Neural cell (in vitro differentiated cells): ENCODE results near the gene ACTRT3. TPM values are rescaled to one million over a fixed set of nuclear protein-coding genes. Genes with fewer than 3 reads are reported as not detected.
"Not testable (repeated sequence)": the region's sequence is repeated elsewhere in the genome, so short reads cannot be mapped to it uniquely, and the experiment has no call there.

Source experiments
- H2AFZ ChIP-seq: fragments of 200-600, 300-800 bp; sonication (generic), shearing (Covaris generic); 2 replicates; pipeline ENCODE4 v1.6.0; 2014; ENCODE audit warnings: low read depth, mild to moderate bottlenecking, antibody characterized with exemption, low read length, moderate library complexity
- H3F3A ChIP-seq: fragments of 200-600 bp; shearing (Covaris generic); 2 replicates; pipeline ENCODE4 v1.6.1; 2016; ENCODE audit warnings: mild to moderate bottlenecking, moderate library complexity, mixed read lengths, antibody characterized with exemption, low read length; ENCODE audit not compliant: insufficient read depth, poor library complexity, severe bottlenecking
- H3K27ac ChIP-seq: fragments of 200-600, 300-800 bp; sonication (generic), shearing (Covaris generic); 2 replicates; pipeline ENCODE4 v1.5.1; 2014; ENCODE audit warnings: mild to moderate bottlenecking, low read length, moderate library complexity
- H3K27me3 ChIP-seq: fragments of 300-800, 200-600 bp; sonication (generic), shearing (Covaris generic); 2 replicates; pipeline ENCODE4 v1.6.0; 2014; ENCODE audit warnings: mild to moderate bottlenecking, low read depth, low read length, moderate library complexity; ENCODE audit not compliant: insufficient read depth
- H3K36me3 ChIP-seq: fragments of 300-800, 200-600 bp; sonication (generic), shearing (Covaris generic); 2 replicates; pipeline ENCODE4 v1.5.1; 2014; ENCODE audit warnings: mild to moderate bottlenecking, antibody characterized with exemption, low read length, moderate library complexity; ENCODE audit not compliant: insufficient read depth
- H3K4me2 ChIP-seq: fragments of 300-800, 200-600 bp; sonication (generic), shearing (Covaris generic); 2 replicates; pipeline ENCODE4 v1.6.0; 2014; ENCODE audit warnings: mild to moderate bottlenecking, low read length
- H3K4me3 ChIP-seq: fragments of 300-800, 200-600 bp; sonication (generic), shearing (Covaris generic); 2 replicates; pipeline ENCODE4 v1.5.1; 2014; ENCODE audit warnings: mild to moderate bottlenecking, low read length, moderate library complexity
- H3K79me2 ChIP-seq: fragments of 200-600 bp; shearing (Covaris generic); replicated peaks from 2 replicates; pipeline ENCODE4 v1.6.0; 2014; ENCODE audit warnings: mild to moderate bottlenecking, low read length, moderate library complexity; ENCODE audit not compliant: insufficient read depth
- H3K9ac ChIP-seq: fragments of 300-800, 200-600 bp; sonication (generic), shearing (Covaris generic); 2 replicates; pipeline ENCODE4 v1.6.1; 2016; ENCODE audit warnings: mild to moderate bottlenecking, low read length, mixed read lengths
- H3K9me2 ChIP-seq: fragments of 200-600 bp; shearing (Covaris generic); 2 replicates; pipeline ENCODE4 v1.6.1; 2016; ENCODE audit warnings: mild to moderate bottlenecking, low read length, mixed read lengths; ENCODE audit not compliant: insufficient read depth
- H3K9me3 ChIP-seq: fragments of 200-600, 300-800 bp; sonication (generic), shearing (Covaris generic); 2 replicates; pipeline ENCODE4 v1.6.1; 2016; ENCODE audit warnings: mild to moderate bottlenecking, mixed run types, low read length, moderate library complexity, mixed read lengths
- H4K20me1 ChIP-seq: fragments of 200-600 bp; shearing (Covaris generic); 2 replicates; pipeline ENCODE4 v1.6.1; 2016; ENCODE audit warnings: mild to moderate bottlenecking, mixed run types; ENCODE audit not compliant: insufficient read depth
- EP300 ChIP-seq: fragments of 450-650 bp; conservative IDR thresholded peaks from 2 replicates; pipeline ENCODE4 v1.6.1; 2014; ENCODE audit warnings: antibody characterized with exemption, mild to moderate bottlenecking, moderate library complexity; ENCODE audit not compliant: poor library complexity, severe bottlenecking
- EZH2 ChIP-seq: fragments of 200-600, 300-800 bp; shearing (Covaris generic), sonication (generic); IDR thresholded peaks from 2 replicates; pipeline ENCODE4 v1.6.1; 2014; ENCODE audit warnings: antibody characterized with exemption, low read length, borderline replicate concordance, mild to moderate bottlenecking; ENCODE audit not compliant: insufficient read depth, poor library complexity, severe bottlenecking
- MXI1 ChIP-seq: fragments of 450-650 bp; conservative IDR thresholded peaks from 2 replicates; pipeline ENCODE4 v1.6.1; 2014; ENCODE audit warnings: antibody characterized with exemption, mild to moderate bottlenecking; ENCODE audit not compliant: poor library complexity, severe bottlenecking
- POLR2AphosphoS5 ChIP-seq: IDR thresholded peaks from 2 replicates; pipeline ENCODE4 v1.6.1; 2012
- RAD21 ChIP-seq: fragments of 450-650 bp; conservative IDR thresholded peaks from 2 replicates; pipeline ENCODE4 v1.6.1; 2014; ENCODE audit warnings: antibody characterized with exemption, mild to moderate bottlenecking, moderate library complexity
- SMC3 ChIP-seq: fragments of 450-650 bp; conservative IDR thresholded peaks from 2 replicates; pipeline ENCODE4 v1.6.1; 2014; ENCODE audit warnings: antibody characterized with exemption, mild to moderate bottlenecking, moderate library complexity; ENCODE audit not compliant: poor library complexity
- TAF1 ChIP-seq: IDR thresholded peaks from 2 replicates; pipeline ENCODE4 v1.6.1; 2012; ENCODE audit warnings: low read depth
- polyA plus RNA-seq: library from polyadenylated mRNA; depleted of rRNA; stranded (reverse); fragments of >200 nt; gene quantifications from 2 replicates; pipeline ENCODE4 v1.2.3, GENCODE V29; 2014
- small RNA-seq, 3 experiments: library from RNA; depleted of rRNA; stranded (forward); fragments of <200 nt; gene quantifications; one replicate each; pipeline ENCODE3, GENCODE V24; 2012
- TF ChIP-seq, protein P1 (sequence below): fragments of 450-650 bp; IDR thresholded peaks from 2 replicates; pipeline ENCODE4 v1.5.1; 2014; ENCODE audit warnings: antibody characterized with exemption, mild to moderate bottlenecking, moderate library complexity; ENCODE audit not compliant: poor library complexity, severe bottlenecking
- TF ChIP-seq, protein P2 (sequence below): IDR thresholded peaks from 2 replicates; pipeline ENCODE4 v1.6.1; 2012; ENCODE audit warnings: borderline replicate concordance

Gene ACTRT3
- polyA plus RNA-seq, 1 donor from 2014 or later = not detected

DNA sequence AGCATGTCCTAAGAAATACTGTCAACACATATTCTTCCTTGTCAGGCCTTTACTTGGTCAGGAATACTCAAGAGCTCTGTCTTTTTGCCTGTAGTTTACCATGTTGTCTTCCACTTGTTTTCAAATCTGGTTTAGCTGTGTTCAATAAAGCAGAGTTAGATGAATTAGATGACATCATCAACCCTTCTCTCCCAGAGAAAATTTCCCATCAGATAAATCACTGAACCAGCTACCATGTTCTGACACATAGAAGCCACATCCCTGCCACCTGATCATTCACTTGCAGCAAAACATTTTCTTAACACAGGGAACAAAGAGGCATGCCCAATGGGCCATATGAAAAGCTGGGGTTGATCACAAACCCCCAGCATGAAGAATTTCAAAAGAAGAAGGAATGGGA, 46.6 kb downstream of the ACTRT3 start:
- Histone ChIP-seq H3F3A (no peaks in the 10 kb centered on the region), H3K79me2 (no peaks in the 10 kb centered on the region), H4K20me1 (no peaks in the 10 kb centered on the region), H3K27ac (no peak overlapping the region), H3K9ac (no peak overlapping the region), H3K4me3 (no peak overlapping the region), H2AFZ (no peak overlapping the region), H3K9me2 (no peaks in the 10 kb centered on the region), H3K4me2 (no peak overlapping the region), H3K9me3 (no peaks in the 10 kb centered on the region), H3K27me3 (no peaks in the 10 kb centered on the region), H3K36me3 (no peaks in the 10 kb centered on the region)
- TF ChIP-seq MXI1 = no peak
- TF ChIP-seq, protein P1, sequence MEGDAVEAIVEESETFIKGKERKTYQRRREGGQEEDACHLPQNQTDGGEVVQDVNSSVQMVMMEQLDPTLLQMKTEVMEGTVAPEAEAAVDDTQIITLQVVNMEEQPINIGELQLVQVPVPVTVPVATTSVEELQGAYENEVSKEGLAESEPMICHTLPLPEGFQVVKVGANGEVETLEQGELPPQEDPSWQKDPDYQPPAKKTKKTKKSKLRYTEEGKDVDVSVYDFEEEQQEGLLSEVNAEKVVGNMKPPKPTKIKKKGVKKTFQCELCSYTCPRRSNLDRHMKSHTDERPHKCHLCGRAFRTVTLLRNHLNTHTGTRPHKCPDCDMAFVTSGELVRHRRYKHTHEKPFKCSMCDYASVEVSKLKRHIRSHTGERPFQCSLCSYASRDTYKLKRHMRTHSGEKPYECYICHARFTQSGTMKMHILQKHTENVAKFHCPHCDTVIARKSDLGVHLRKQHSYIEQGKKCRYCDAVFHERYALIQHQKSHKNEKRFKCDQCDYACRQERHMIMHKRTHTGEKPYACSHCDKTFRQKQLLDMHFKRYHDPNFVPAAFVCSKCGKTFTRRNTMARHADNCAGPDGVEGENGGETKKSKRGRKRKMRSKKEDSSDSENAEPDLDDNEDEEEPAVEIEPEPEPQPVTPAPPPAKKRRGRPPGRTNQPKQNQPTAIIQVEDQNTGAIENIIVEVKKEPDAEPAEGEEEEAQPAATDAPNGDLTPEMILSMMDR = no peak
- TF ChIP-seq, protein P2, sequence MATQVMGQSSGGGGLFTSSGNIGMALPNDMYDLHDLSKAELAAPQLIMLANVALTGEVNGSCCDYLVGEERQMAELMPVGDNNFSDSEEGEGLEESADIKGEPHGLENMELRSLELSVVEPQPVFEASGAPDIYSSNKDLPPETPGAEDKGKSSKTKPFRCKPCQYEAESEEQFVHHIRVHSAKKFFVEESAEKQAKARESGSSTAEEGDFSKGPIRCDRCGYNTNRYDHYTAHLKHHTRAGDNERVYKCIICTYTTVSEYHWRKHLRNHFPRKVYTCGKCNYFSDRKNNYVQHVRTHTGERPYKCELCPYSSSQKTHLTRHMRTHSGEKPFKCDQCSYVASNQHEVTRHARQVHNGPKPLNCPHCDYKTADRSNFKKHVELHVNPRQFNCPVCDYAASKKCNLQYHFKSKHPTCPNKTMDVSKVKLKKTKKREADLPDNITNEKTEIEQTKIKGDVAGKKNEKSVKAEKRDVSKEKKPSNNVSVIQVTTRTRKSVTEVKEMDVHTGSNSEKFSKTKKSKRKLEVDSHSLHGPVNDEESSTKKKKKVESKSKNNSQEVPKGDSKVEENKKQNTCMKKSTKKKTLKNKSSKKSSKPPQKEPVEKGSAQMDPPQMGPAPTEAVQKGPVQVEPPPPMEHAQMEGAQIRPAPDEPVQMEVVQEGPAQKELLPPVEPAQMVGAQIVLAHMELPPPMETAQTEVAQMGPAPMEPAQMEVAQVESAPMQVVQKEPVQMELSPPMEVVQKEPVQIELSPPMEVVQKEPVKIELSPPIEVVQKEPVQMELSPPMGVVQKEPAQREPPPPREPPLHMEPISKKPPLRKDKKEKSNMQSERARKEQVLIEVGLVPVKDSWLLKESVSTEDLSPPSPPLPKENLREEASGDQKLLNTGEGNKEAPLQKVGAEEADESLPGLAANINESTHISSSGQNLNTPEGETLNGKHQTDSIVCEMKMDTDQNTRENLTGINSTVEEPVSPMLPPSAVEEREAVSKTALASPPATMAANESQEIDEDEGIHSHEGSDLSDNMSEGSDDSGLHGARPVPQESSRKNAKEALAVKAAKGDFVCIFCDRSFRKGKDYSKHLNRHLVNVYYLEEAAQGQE = no peak
- no peak for TF ChIP-seq EZH2
- TF ChIP-seq SMC3 = no peak
- TF ChIP-seq EP300 = no peak
- TF ChIP-seq POLR2AphosphoS5 = no peak
- TF ChIP-seq TAF1 = no peak
- no peak for TF ChIP-seq RAD21

DNA sequence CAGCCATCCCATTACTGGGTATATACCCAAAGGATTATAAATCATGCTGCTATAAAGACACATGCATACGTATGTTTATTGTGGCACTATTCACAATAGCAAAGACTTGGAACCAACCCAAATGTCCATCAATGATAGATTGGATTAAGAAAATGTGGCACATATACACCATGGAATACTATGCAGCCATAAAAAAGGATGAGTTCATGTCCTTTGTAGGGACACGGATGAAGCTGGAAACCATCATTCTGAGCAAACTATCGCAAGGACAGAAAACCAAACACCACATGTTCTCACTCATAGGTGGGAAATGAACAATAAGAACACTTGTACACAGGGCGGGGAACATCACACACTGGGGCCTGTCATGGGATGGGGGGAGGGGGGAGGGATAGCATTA, 50.9 kb downstream of the ACTRT3 start:
- H3K9me3 ChIP-seq, H3K9me2 ChIP-seq, H3K4me3 ChIP-seq, H2AFZ ChIP-seq, H3K4me2 ChIP-seq, H3K27me3 ChIP-seq, H3F3A ChIP-seq, H3K9ac ChIP-seq, H3K36me3 ChIP-seq, H4K20me1 ChIP-seq, H3K79me2 ChIP-seq, H3K27ac ChIP-seq: not testable (repeated sequence)

Small RNA genes within 50 kb of the gene (small RNA-seq; reads per million reads assigned to genes)
- 0 to 0.03 (median 0) reads per million in 3 experiments for gene RNU6-637P

Other genes starting within 250 kb of the ACTRT3 start
- 0.10 TPM in 2 replicates for gene MECOM, start 105.8 kb downstream of the ACTRT3 start, polyA plus RNA-seq
- not detected in 2 replicates for gene TERC, start 4.5 kb downstream of the ACTRT3 start, polyA plus RNA-seq
- gene MYNN, start 3.8 kb upstream of the ACTRT3 start, polyA plus RNA-seq = 27.0 and 28.1 TPM in 2 replicates
- gene LRRIQ4, start 43.3 kb upstream of the ACTRT3 start, polyA plus RNA-seq = not detected in 2 replicates
- gene LRRC34, start 43.3 kb upstream of the ACTRT3 start, polyA plus RNA-seq = 1.1 TPM in 1 of 2 replicates, not detected in the other
- not detected in 2 replicates for gene LRRC31, start 100.4 kb upstream of the ACTRT3 start, polyA plus RNA-seq
- not detected in 2 replicates for gene SAMD7, start 142.0 kb upstream of the ACTRT3 start, polyA plus RNA-seq
- 41.1 and 41.9 TPM in 2 replicates for gene SEC62, start 197.2 kb upstream of the ACTRT3 start, polyA plus RNA-seq